Lower leg skin (tissue), 3 donors: ENCODE data around the gene LGMN.

Source experiments
- POLR2A ChIP-seq, 2 donors: fragments of 450-650 bp; IDR thresholded peaks; one replicate each; pipeline ENCODE4 v1.6.1; 2016 to 2017; ENCODE audit warnings: antibody characterized with exemption in 2 of 2, mild to moderate bottlenecking in 1 of 2, moderate library complexity in 1 of 2
- TF ChIP-seq, protein P1 (sequence below), 3 donors: fragments of 450-650 bp; IDR thresholded peaks; one replicate each; pipeline ENCODE4 v1.5.1; 2016; ENCODE audit warnings: antibody characterized with exemption in 3 of 3, mild to moderate bottlenecking in 3 of 3, moderate library complexity in 2 of 3

DNA sequence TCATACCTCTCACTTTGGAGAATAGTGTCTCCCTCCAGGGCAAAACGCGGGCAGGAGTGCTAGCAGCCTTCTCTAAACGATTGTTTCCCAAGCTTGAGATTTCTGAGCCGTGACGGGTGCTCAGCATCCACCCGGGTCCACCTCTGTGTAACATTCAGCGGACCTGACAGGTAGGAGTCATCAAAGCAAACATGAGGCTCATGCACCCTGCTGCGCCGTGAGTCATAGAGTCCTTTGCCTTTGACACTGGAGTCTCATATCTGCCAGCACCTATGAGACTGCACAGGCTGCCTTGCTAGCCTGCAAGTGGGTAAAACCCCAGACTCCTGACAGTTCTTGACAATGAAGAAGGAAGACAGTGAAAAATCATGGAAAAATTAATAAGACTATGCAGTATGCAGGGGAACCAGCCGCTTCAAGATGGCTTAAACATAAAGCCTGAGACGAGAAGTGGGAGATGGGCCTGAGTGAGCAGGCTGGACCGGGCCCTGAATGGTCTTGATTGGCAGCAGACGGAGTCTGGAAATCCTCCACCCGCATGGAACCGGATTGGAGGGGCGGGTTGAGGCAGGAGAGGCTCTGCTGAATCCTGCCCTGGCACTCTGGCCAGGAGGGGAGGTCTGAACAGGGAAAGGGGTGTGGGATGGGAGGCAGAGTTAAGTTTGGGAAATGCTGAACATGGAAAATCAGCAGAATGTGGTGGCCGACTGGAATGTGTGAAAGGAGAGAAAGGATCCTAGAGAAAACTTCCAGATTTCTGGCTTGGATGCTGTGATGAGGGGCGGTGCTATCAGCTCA, 54.2 kb downstream of the LGMN start:
- TF ChIP-seq, protein P1, sequence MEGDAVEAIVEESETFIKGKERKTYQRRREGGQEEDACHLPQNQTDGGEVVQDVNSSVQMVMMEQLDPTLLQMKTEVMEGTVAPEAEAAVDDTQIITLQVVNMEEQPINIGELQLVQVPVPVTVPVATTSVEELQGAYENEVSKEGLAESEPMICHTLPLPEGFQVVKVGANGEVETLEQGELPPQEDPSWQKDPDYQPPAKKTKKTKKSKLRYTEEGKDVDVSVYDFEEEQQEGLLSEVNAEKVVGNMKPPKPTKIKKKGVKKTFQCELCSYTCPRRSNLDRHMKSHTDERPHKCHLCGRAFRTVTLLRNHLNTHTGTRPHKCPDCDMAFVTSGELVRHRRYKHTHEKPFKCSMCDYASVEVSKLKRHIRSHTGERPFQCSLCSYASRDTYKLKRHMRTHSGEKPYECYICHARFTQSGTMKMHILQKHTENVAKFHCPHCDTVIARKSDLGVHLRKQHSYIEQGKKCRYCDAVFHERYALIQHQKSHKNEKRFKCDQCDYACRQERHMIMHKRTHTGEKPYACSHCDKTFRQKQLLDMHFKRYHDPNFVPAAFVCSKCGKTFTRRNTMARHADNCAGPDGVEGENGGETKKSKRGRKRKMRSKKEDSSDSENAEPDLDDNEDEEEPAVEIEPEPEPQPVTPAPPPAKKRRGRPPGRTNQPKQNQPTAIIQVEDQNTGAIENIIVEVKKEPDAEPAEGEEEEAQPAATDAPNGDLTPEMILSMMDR (IDR thresholded peaks at IDR 0.05): no peak
- no peak for TF ChIP-seq POLR2A (IDR thresholded peaks at IDR 0.05)
